Pulmonary artery endothelial cell (primary cell): ENCODE data around the gene MOB1A. TPM values are rescaled to one million over a fixed set of nuclear protein-coding genes. Genes with fewer than 3 reads are reported as not detected.

Source experiments
- DNase-seq: peaks from one replicate; pipeline ENCODE4 v3.0.0-alpha.2; 2011; ENCODE audit warnings: low read depth, low spot score
- total RNA-seq: library from RNA; depleted of rRNA; stranded (reverse); fragments of >200 nt; gene quantifications from 2 replicates; pipeline ENCODE4 v1.2.3, GENCODE V29; 2014

Gene MOB1A
- total RNA-seq, 1 donor from 2014 or later, result 94.8 TPM

- DNase-seq, result no peak
These were observed 73.8 kb downstream of the MOB1A start for GRCh38 chr2:74104839-74105238.

DNA sequence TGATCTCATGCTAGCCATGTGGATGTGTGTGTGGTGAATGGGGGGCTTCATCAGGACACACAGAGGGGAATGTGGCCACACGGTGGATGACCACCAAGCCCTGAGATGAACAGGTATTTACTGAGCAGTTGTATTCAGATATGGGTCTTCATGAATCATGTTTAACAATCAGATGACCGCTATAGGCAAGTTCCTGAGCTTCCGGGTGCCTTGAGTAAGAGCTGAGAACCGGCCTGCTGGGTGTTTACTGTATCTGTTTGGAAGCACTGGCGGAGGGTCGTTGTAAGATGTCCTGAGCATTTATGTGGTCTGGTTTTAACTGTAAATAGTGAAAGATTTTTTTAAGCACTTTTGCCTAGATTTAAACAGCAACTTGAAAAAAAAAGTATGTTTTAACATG lies 74.9 kb downstream of the MOB1A start:
- DNase-seq, result no peak

Other genes starting within 250 kb of the MOB1A start
- 3.8 and 4.3 TPM in 2 replicates for gene TET3, start 194.0 kb downstream of the MOB1A start, total RNA-seq
- gene BOLA3, start 31.0 kb downstream of the MOB1A start, total RNA-seq, result 23.1 and 30.3 TPM in 2 replicates
- gene MTHFD2, start 19.7 kb upstream of the MOB1A start, total RNA-seq, result 166 and 191 TPM in 2 replicates
- gene SLC4A5, start 164.5 kb upstream of the MOB1A start, total RNA-seq, result 0.04 TPM in 1 of 2 replicates, not detected in the other
- gene DCTN1, start 201.4 kb upstream of the MOB1A start, total RNA-seq, result 143 and 172 TPM in 2 replicates
- gene C2orf81, start 242.7 kb upstream of the MOB1A start, total RNA-seq, result 0.13 and 0.28 TPM in 2 replicates
- gene WDR54, start 242.9 kb upstream of the MOB1A start, total RNA-seq, result 40.7 and 59.7 TPM in 2 replicates